Upper lobe of right lung (tissue), 1 donor: ENCODE results near the gene OSBPL6. TPM values are rescaled to one million over a fixed set of nuclear protein-coding genes. Genes with fewer than 3 reads are reported as not detected.
A peak's percentile ranks its signal among the peaks of the same experiment; 100 is the strongest.
"Not testable (repeated sequence)": the region's sequence is repeated elsewhere in the genome, so short reads cannot be mapped to it uniquely, and the experiment has no call there.

Experiments
- ATAC-seq: fragments of 200-7000 bp; cut with Tn5 transposase; one replicate; pipeline ENCODE4 v1.9.1; 2020; ENCODE audit warnings: mild to moderate bottlenecking, moderate library complexity
- DNase-seq: peaks from one replicate; pipeline ENCODE4 v3.0.0-alpha.2; 2020
- H3K27ac ChIP-seq: fragments of 200-600 bp; one replicate; pipeline ENCODE4 v1.8.0; 2022
- H3K27me3 ChIP-seq: fragments of 200-600 bp; one replicate; pipeline ENCODE4 v1.8.0; 2022; ENCODE audit warnings: mild to moderate bottlenecking
- H3K36me3 ChIP-seq: fragments of 200-600 bp; one replicate; pipeline ENCODE4 v1.8.0; 2022
- H3K4me1 ChIP-seq: fragments of 200-600 bp; one replicate; pipeline ENCODE4 v1.8.0; 2022
- H3K4me3 ChIP-seq: fragments of 200-600 bp; one replicate; pipeline ENCODE4 v1.8.0; 2022; ENCODE audit warnings: mild to moderate bottlenecking
- H3K9me3 ChIP-seq: fragments of 200-600 bp; one replicate; pipeline ENCODE4 v1.8.0; 2022
- intact Hi-C: fragments of 100-400 bp; cut with DNase I; formaldehyde crosslinking; loops from one replicate; pipeline ENCODE4 v1.11.0; 2022
- long read RNA-seq: library from polyadenylated mRNA; unstranded; transcript quantifications from one replicate; pipeline ENCODE4 v2.0.0, GENCODE V29; 2021
- total RNA-seq: library from RNA; stranded (reverse); fragmentation: NEBNext Ultra II Directional; extraction: Animal tissue kit (Norgen Biotek cat#: 25700); gene quantifications from one replicate; pipeline ENCODE4 v1.2.1, GENCODE V29; 2021
- TF ChIP-seq, protein P1 (sequence below): fragments of 200-600 bp; IDR thresholded peaks from one replicate; pipeline ENCODE4 v1.8.0; 2022; ENCODE audit warnings: antibody characterized with exemption
- donor health status: DM: no; HTN: yes; CAD: no; lungs with severe emphysema.

OSBPL6 gene
- total RNA-seq = 2.6 TPM
- long read RNA-seq, full-length matches to known transcripts = 3 of 7 reads
- long read RNA-seq, partial matches to known transcripts = 2 of 7 reads
- long read RNA-seq, other reads (novel, unspliced or antisense) = 2 of 7 reads

DNA sequence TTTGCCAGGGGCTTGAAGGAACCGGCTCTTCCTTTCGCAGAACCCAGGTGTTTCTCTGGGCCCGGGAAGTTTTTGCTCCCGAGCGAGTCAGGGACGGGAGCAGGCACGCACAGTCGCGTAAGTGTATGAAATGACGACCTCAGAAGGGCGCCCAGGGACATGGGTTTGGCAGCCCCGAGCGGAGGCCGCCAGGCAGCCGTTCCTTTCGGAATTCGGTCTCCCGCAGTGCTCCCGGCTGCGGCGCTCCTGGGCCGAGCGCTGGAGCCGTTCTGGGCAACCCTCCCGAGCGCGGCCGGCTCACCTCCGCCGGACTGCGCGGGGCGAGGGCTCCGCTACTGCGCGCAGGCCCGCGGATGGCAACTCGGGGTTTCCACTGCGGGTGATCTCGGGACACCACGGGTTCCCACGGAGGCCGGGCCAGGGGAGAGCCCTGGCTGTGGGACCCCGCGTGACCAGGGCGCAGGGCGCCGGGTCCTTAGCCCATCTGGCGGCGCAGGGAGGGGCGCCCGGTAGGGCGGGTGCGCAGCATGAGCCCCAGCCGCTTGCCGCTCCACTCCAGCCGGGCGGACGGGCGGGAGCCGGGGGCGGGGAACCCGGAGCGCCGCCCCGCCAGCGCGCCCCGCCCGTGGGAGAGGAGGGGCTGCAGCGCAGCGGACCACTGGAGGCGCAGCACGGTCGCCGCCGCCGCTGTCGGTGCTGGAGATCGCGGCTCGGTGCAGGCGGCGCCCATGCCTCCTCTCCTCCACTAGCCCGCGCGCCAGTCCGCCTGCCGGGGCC lies at the start of gene OSBPL6:
TSS of gene OSBPL6 (plus strand) at position 690 of the 777 bp plus-strand sequence. CDS start 111,673 bp downstream, outside the sequence.
- peak within 1 kb of the TSS; percentile 83 for H3K27ac ChIP-seq

GRCh38 chr2:178152033-178152432 lies 42.3 kb upstream of the OSBPL6 start:
- TF ChIP-seq, protein P1, sequence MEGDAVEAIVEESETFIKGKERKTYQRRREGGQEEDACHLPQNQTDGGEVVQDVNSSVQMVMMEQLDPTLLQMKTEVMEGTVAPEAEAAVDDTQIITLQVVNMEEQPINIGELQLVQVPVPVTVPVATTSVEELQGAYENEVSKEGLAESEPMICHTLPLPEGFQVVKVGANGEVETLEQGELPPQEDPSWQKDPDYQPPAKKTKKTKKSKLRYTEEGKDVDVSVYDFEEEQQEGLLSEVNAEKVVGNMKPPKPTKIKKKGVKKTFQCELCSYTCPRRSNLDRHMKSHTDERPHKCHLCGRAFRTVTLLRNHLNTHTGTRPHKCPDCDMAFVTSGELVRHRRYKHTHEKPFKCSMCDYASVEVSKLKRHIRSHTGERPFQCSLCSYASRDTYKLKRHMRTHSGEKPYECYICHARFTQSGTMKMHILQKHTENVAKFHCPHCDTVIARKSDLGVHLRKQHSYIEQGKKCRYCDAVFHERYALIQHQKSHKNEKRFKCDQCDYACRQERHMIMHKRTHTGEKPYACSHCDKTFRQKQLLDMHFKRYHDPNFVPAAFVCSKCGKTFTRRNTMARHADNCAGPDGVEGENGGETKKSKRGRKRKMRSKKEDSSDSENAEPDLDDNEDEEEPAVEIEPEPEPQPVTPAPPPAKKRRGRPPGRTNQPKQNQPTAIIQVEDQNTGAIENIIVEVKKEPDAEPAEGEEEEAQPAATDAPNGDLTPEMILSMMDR = no peak
- Histone ChIP-seq H3K9me3 (no peaks in the 10 kb centered on the region), H3K4me3 (no peak overlapping the region), H3K27me3 (peaks cover 1% of the 10 kb centered on the region), H3K36me3 (no peaks in the 10 kb centered on the region), H3K4me1 (no peaks in the 10 kb centered on the region), H3K27ac (no peak overlapping the region)
- intact Hi-C loops = no loop called here
- no peak for DNase-seq
- peak; percentile 38 for ATAC-seq

More for the DNA sequence above, at the start of gene OSBPL6:
- TF ChIP-seq, protein P1 = peak; percentile 23
- Histone ChIP-seq H3K27me3 (peaks cover 10% of the 10 kb centered on the region), H3K36me3 (no peaks in the 10 kb centered on the region), H3K9me3 (no peaks in the 10 kb centered on the region), H3K4me1 (no peaks in the 10 kb centered on the region), H3K4me3 (peak within 1 kb of the TSS; percentile 80)
- intact Hi-C loops = no loop called here
- DNase-seq (peak; percentile 92), ATAC-seq (peak; percentile 98)

DNA sequence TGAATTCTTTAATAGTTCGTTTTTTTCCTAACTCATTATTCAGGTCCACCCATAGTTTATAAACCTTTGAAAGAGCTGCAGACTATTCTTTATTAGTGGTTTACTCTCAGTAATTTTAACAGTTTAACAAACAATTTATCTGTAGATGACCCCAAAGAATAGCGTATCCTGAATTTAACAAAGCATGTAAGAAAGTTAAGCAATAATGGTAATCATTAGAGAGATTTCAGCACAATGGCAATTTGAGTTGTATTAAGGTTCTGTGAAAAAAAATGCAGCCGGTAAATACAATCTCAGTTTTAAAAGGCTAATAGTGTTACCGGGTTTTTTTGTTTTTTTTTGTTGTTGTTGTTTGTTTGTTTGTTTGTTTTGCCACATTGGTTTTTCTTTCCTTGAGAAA lies 41.8 kb upstream of the OSBPL6 start:
- DNase-seq (no peak), ATAC-seq (no peak)
- TF ChIP-seq, protein P1 = no peak
- Histone ChIP-seq H3K4me3 (no peak overlapping the region), H3K27ac (no peak overlapping the region), H3K36me3 (no peaks in the 10 kb centered on the region), H3K27me3 (no peaks in the 10 kb centered on the region), H3K4me1 (no peaks in the 10 kb centered on the region), H3K9me3 (no peaks in the 10 kb centered on the region)
- intact Hi-C loops = no loop called here

- Histone ChIP-seq H3K27ac (no peak overlapping the region), H3K9me3 (no peaks in the 10 kb centered on the region), H3K27me3 (no peaks in the 10 kb centered on the region), H3K4me1 (no peaks in the 10 kb centered on the region), H3K36me3 (no peaks in the 10 kb centered on the region), H3K4me3 (no peak overlapping the region)
- TF ChIP-seq, protein P1 = no peak
- DNase-seq (no peak), ATAC-seq (no peak)
- intact Hi-C loops = no loop called here
These were observed 41.3 kb upstream of the OSBPL6 start for GRCh38 chr2:178152977-178153376.

DNA sequence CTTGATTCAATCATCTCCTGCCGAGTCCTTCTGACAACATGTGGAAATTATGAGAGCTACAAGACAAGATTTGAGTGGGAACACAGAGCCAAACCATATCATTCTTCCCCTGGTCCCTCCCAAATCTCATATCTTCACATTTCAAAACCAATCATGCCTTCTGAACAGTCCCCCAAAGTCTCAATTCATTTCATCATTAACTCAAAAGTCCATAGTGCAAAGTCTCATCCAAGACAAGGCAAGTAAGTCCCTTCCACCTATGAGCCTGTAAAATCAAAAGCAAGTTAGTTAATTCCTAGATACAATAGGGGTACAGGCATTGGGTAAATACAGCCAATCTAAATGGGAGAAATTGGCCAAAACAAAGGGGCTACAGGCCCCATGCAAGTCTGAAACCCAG lies 40.4 kb upstream of the OSBPL6 start:
- H3K4me1 ChIP-seq, intact Hi-C loops, H3K27me3 ChIP-seq, H3K27ac ChIP-seq, H3K4me3 ChIP-seq, DNase-seq, ATAC-seq, H3K36me3 ChIP-seq, H3K9me3 ChIP-seq: not testable (repeated sequence)

DNA sequence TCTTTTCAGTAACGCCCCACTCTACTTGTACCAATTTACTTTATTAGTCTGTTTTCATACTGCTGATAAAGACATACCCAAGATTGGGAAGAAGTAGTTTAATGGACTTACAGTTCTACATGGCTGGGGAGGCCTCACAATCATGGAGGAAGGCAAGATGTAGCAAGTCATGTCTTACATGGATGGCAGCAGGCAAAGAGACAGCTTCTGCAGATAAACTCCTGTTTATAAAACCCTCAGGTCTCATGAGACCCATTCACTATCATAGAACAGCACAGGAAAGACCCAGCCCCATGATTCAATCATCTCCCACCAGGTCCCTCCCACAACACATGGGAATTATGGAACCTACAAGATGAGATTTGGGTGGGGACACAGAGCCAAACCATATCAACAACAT lies 38.8 kb upstream of the OSBPL6 start:
- no peaks in the 10 kb centered on the region for H3K36me3 ChIP-seq
- no peaks in the 10 kb centered on the region for H3K27me3 ChIP-seq
- no peaks in the 10 kb centered on the region for H3K9me3 ChIP-seq
- H3K27ac ChIP-seq = no peak overlapping the region
- TF ChIP-seq, protein P1 = no peak
- intact Hi-C loops = no loop called here
- no peaks in the 10 kb centered on the region for H3K4me1 ChIP-seq
- H3K4me3 ChIP-seq = no peak overlapping the region
- no peak for ATAC-seq
- no peak for DNase-seq
